SU-DHL-6 (cell line): ENCODE results near the gene ABHD4.
A peak's percentile ranks its signal among the peaks of the same experiment; 100 is the strongest.

Experiments
- H2AFZ ChIP-seq: fragments of 200-600 bp; sonication (generic); 2 replicates; pipeline ENCODE4 v1.6.1; 2014; ENCODE audit warnings: low read depth, mild to moderate bottlenecking, moderate library complexity, mixed read lengths, antibody characterized with exemption, low read length; ENCODE audit not compliant: severe bottlenecking
- H3F3A ChIP-seq: fragments of 200-600 bp; shearing (Covaris generic); 2 replicates; pipeline ENCODE4 v1.6.0; 2016; ENCODE audit warnings: antibody characterized with exemption, mild to moderate bottlenecking; ENCODE audit not compliant: insufficient read depth
- H3K27ac ChIP-seq: fragments of 200-600 bp; sonication (generic); 2 replicates; pipeline ENCODE4 v1.5.1; 2016; ENCODE audit warnings: low read depth, mild to moderate bottlenecking, low read length, moderate library complexity, mixed read lengths
- H3K27me3 ChIP-seq: fragments of 200-600 bp; sonication (generic), shearing (Covaris generic); 2 replicates; pipeline ENCODE4 v1.6.0; 2014; ENCODE audit warnings: mild to moderate bottlenecking, low read length
- H3K36me3 ChIP-seq: fragments of 200-600 bp; sonication (generic); 2 replicates; pipeline ENCODE4 v1.6.1; 2014; ENCODE audit warnings: mild to moderate bottlenecking, low read length, mixed read lengths
- H3K4me2 ChIP-seq: fragments of 300-600, 200-600 bp; shearing (Covaris generic), sonication (generic); 2 replicates; pipeline ENCODE4 v1.6.0; 2014; ENCODE audit warnings: low read length, low read depth, mild to moderate bottlenecking; ENCODE audit not compliant: poor library complexity, severe bottlenecking
- H3K4me3 ChIP-seq: fragments of 200-600 bp; sonication (generic); 2 replicates; pipeline ENCODE4 v1.5.1; 2014; ENCODE audit warnings: antibody characterized with exemption, low read length, mild to moderate bottlenecking, mixed read lengths; ENCODE audit not compliant: insufficient read depth, poor library complexity, severe bottlenecking
- H3K79me2 ChIP-seq: fragments of 200-600 bp; sonication (generic); 2 replicates; pipeline ENCODE4 v1.6.1; 2014; ENCODE audit warnings: mild to moderate bottlenecking, low read length, moderate library complexity; ENCODE audit not compliant: insufficient read depth
- H3K9ac ChIP-seq: fragments of 200-600 bp; sonication (generic); 2 replicates; pipeline ENCODE4 v1.7.0; 2014; ENCODE audit warnings: mild to moderate bottlenecking, low read length
- H3K9me2 ChIP-seq: fragments of 200-600 bp; sonication (generic); replicated peaks from 2 replicates; pipeline ENCODE4 v1.6.1; 2014; ENCODE audit warnings: low read length; ENCODE audit not compliant: insufficient read depth
- H3K9me3 ChIP-seq: fragments of 200-600 bp; sonication (generic); 2 replicates; pipeline ENCODE4 v1.6.1; 2014; ENCODE audit warnings: low read length, mixed read lengths; ENCODE audit not compliant: insufficient read depth
- H4K20me1 ChIP-seq: fragments of 200-600 bp; sonication (generic); 2 replicates; pipeline ENCODE4 v1.6.1; 2014; ENCODE audit warnings: low read depth, mild to moderate bottlenecking, antibody characterized with exemption, low read length, moderate library complexity, mixed read lengths
- EZH2phosphoT487 ChIP-seq: fragments of 200-600 bp; sonication (generic), shearing (Covaris generic); conservative IDR thresholded peaks from 2 replicates; pipeline ENCODE4 v1.6.1; 2018; ENCODE audit warnings: mild to moderate bottlenecking, antibody characterized with exemption, low read length, moderate library complexity, mixed read lengths
- TF ChIP-seq, protein P1 (sequence below): fragments of 200-600 bp; sonication (generic); IDR thresholded peaks from one replicate; pipeline ENCODE4 v1.5.1; 2017; ENCODE audit warnings: antibody characterized with exemption, mild to moderate bottlenecking, low read length, moderate library complexity; ENCODE audit not compliant: insufficient read depth, poor library complexity, severe bottlenecking

Gene ABHD4

DNA sequence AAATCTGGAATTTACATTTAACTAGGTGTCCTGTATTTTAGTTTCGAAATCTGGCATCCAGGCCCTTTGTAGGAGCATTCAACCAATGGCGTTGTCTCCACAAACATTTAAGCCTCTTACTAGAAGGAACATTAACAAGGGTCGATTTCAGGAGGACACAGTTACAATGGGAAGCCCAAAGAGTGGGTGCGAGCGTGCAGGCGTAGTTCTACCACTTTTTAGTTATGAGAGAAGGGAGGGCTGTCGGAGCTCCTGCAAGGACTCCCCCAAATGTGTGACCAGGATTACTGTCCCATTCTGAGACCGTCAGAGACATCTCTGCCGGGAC lies 365 bp upstream of the ABHD4 start:
- H3K4me2 ChIP-seq, result peak overlapping the region; percentile 90
- H3K9ac ChIP-seq, result peak overlapping the region; percentile 69
- no peaks in the 10 kb centered on the region for H3K9me2 ChIP-seq
- H3F3A ChIP-seq, result no peaks in the 10 kb centered on the region
- H3K79me2 ChIP-seq, result no peaks in the 10 kb centered on the region
- H3K27me3 ChIP-seq, result no peaks in the 10 kb centered on the region
- H2AFZ ChIP-seq, result peak overlapping the region; percentile 79
- no peak for TF ChIP-seq EZH2phosphoT487
- TF ChIP-seq, protein P1, sequence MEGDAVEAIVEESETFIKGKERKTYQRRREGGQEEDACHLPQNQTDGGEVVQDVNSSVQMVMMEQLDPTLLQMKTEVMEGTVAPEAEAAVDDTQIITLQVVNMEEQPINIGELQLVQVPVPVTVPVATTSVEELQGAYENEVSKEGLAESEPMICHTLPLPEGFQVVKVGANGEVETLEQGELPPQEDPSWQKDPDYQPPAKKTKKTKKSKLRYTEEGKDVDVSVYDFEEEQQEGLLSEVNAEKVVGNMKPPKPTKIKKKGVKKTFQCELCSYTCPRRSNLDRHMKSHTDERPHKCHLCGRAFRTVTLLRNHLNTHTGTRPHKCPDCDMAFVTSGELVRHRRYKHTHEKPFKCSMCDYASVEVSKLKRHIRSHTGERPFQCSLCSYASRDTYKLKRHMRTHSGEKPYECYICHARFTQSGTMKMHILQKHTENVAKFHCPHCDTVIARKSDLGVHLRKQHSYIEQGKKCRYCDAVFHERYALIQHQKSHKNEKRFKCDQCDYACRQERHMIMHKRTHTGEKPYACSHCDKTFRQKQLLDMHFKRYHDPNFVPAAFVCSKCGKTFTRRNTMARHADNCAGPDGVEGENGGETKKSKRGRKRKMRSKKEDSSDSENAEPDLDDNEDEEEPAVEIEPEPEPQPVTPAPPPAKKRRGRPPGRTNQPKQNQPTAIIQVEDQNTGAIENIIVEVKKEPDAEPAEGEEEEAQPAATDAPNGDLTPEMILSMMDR, result no peak
- H4K20me1 ChIP-seq, result no peaks in the 10 kb centered on the region
- peak overlapping the region; percentile 79 for H3K4me3 ChIP-seq
- no peaks in the 10 kb centered on the region for H3K36me3 ChIP-seq
- no peaks in the 10 kb centered on the region for H3K9me3 ChIP-seq
- no peak overlapping the region for H3K27ac ChIP-seq

DNA sequence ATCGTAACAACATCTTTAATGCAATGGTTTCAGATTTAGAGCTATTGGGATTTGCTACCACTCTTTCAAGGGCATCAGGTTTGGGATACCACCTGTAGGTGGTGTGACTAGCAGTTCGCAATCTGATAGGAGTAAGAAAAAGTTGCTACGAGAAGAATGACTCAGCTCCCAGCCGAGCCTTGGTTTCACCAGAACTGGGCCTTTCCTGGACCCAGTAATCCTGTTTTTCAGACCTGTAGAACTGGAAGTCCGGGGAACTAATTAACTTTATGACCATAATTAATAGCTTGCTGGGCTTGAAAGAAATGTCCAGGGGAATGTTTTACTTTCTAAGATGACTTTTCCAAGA lies 770 bp downstream of the ABHD4 start:
- Histone ChIP-seq H3K9ac (peak overlapping the region; percentile 69), H3F3A (no peaks in the 10 kb centered on the region), H3K27me3 (no peaks in the 10 kb centered on the region), H3K36me3 (no peaks in the 10 kb centered on the region), H3K27ac (no peak overlapping the region), H3K9me3 (no peaks in the 10 kb centered on the region), H3K4me2 (peak overlapping the region; percentile 90), H2AFZ (peak overlapping the region; percentile 79), H3K79me2 (no peaks in the 10 kb centered on the region), H3K9me2 (no peaks in the 10 kb centered on the region), H3K4me3 (peak overlapping the region; percentile 79), H4K20me1 (no peaks in the 10 kb centered on the region)
- TF ChIP-seq, protein P1, result no peak
- no peak for TF ChIP-seq EZH2phosphoT487

- Histone ChIP-seq H2AFZ (no peak overlapping the region), H3K4me3 (peak overlapping the region; percentile 79), H3K36me3 (no peaks in the 10 kb centered on the region)
These were observed 1.2 kb downstream of the ABHD4 start for GRCh38 chr14:22599349-22599748.

More at GRCh38 chr14:22599349-22599748, 1.2 kb downstream of the ABHD4 start:
- Histone ChIP-seq H3K27me3 (no peaks in the 10 kb centered on the region), H3K27ac (no peak overlapping the region), H3K9me3 (no peaks in the 10 kb centered on the region), H3F3A (no peaks in the 10 kb centered on the region), H3K9me2 (no peaks in the 10 kb centered on the region), H3K79me2 (no peaks in the 10 kb centered on the region), H4K20me1 (no peaks in the 10 kb centered on the region), H3K4me2 (peak overlapping the region; percentile 90), H3K9ac (peak overlapping the region; percentile 69)
- TF ChIP-seq, protein P1, result no peak
- TF ChIP-seq EZH2phosphoT487, result no peak
